ENCODE results near the gene TAGLN2.

The TAGLN2 gene

DNA sequence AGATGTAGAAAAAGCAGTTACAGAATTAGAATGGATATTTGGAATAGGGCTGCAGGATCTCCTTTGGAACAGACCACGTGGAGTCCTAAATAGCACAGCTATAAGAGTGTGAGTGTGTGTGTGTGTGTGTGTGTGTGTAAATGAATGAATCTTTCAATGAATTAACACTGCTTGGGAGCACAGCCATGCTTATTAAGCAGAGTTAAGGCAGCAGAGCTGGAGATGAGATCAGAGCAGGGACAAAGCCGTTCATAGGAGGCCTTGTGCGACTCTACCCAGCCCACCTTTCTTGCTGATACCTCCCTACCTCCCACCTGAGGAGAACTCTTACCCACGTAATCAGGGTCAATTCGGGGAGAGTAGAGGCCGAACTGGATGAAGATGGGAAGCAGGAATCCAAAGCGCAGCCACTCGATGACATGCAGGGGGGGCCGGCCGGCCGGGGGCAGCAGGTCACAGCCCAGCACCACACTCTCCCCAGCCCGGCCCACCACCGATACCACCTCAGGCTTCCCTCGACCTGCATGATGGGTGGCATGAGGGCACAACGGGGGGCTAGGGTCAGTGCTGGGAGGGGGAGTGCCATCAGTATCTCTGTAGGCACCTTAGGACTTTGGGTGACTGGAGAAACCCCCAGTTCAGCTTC, 17.4 kb upstream of the TAGLN2 start:
- no peak overlapping the region for H3K9ac ChIP-seq (ENCODE audit: low read depth in 1 of 2, low read length in 2 of 2)
- H3K27me3 ChIP-seq (ENCODE audit: control insufficient read depth in 2 of 2, insufficient read depth in 2 of 2, low read length in 2 of 2): peaks cover 0 to 4% of the 10 kb centered on the region in 2 donors
- no peak overlapping the region for H3K4me3 ChIP-seq (ENCODE audit: low read length in 2 of 2)
- no peaks in the 10 kb centered on the region for H3K9me3 ChIP-seq (ENCODE audit: control insufficient read depth in 2 of 2, low read length in 2 of 2)
- H3K27ac ChIP-seq (ENCODE audit: low read depth in 2 of 2, low read length in 2 of 2): no peak overlapping the region
- H3K4me1 ChIP-seq (ENCODE audit: control insufficient read depth in 2 of 2, insufficient read depth in 2 of 2, low read length in 2 of 2): peaks cover 43 to 44% of the 10 kb centered on the region in 2 donors
- no peaks in the 10 kb centered on the region for H3K36me3 ChIP-seq (ENCODE audit: control insufficient read depth in 2 of 2, insufficient read depth in 2 of 2, low read length in 2 of 2)

DNA sequence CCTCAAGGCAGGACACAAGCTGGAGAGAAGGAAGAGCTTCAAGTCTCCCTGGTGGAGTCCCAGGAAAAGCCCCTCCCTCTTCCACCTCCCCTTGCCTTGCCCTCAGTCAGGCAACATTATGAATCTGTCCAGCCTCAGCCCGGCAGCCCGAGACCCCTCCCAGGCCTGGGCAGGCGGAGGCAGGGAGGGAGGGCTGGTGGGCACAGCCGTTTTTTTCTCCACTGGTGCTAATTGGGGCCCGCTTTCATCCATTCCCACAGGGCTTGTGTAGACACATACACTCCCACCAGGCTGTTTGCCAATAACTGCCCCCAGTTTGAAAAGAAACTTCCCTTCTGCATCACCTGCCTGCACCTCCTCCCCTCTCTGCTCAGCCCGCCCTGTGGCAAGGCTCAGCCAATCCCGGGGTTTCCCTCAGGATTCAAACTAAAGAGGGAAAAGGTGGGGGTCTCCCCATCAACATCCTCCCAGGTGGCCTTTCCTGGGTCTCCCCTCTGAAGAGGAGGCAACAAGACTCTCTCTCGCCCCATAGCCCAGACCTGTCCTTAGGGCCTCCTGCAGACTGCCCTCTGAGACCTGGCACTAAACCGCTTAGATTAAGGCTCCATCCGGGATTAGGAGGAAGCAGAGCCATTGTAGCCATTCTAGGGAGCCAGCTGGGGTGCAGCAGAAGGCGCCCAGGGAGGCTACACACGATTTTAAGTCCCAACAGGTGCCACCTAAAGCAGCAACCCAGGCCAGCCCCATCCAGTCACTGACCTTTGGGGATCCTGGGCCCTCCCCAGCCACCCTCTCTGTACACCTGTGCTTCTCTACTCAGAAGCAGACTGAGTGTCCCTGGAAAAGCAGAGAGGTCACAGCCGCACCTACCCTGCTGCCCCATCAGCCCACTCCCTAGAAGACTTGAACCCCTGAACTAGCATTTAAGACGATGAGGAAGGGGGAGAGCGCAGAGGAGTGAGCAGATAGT, 16.6 kb upstream of the TAGLN2 start:
- Histone ChIP-seq H3K36me3 (ENCODE audit: control insufficient read depth in 2 of 2, insufficient read depth in 2 of 2, low read length in 2 of 2) (no peaks in the 10 kb centered on the region), H3K9me3 (ENCODE audit: control insufficient read depth in 2 of 2, low read length in 2 of 2) (no peaks in the 10 kb centered on the region), H3K9ac (ENCODE audit: low read depth in 1 of 2, low read length in 2 of 2) (no peak overlapping the region), H3K27me3 (ENCODE audit: control insufficient read depth in 2 of 2, insufficient read depth in 2 of 2, low read length in 2 of 2) (peaks cover 0 to 4% of the 10 kb centered on the region in 2 donors), H3K4me1 (ENCODE audit: control insufficient read depth in 2 of 2, insufficient read depth in 2 of 2, low read length in 2 of 2) (peaks cover 52 to 53% of the 10 kb centered on the region in 2 donors), H3K27ac (ENCODE audit: low read depth in 2 of 2, low read length in 2 of 2) (no peak overlapping the region), H3K4me3 (ENCODE audit: low read length in 2 of 2) (no peak overlapping the region)

DNA sequence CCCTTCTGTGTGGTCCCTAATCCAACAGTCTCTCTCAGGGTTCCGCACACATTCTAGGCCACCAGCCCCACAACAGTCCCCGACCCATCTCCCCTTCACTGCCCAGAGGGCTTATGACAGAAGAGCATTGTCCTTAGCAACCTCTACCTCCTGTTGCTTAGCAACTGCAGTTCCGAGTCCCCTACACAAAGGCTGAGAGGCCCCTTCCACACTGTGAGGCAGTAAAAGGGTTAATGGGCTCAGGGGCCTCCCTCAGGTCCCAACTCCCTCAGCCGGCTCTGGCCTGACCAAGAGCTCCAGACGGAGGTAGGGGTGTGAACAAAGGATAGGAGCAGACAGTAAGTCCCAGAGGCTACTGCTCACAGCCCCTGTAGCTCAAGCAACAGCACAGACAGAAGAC, 15.8 kb upstream of the TAGLN2 start:
- Histone ChIP-seq H3K36me3 (ENCODE audit: control insufficient read depth in 2 of 2, insufficient read depth in 2 of 2, low read length in 2 of 2) (no peaks in the 10 kb centered on the region), H3K4me1 (ENCODE audit: control insufficient read depth in 2 of 2, insufficient read depth in 2 of 2, low read length in 2 of 2) (peaks cover 55% of the 10 kb centered on the region in 2 donors), H3K9ac (ENCODE audit: low read depth in 1 of 2, low read length in 2 of 2) (no peak overlapping the region), H3K27me3 (ENCODE audit: control insufficient read depth in 2 of 2, insufficient read depth in 2 of 2, low read length in 2 of 2) (peaks cover 0 to 4% of the 10 kb centered on the region in 2 donors), H3K9me3 (ENCODE audit: control insufficient read depth in 2 of 2, low read length in 2 of 2) (no peaks in the 10 kb centered on the region), H3K27ac (ENCODE audit: low read depth in 2 of 2, low read length in 2 of 2) (no peak overlapping the region), H3K4me3 (ENCODE audit: low read length in 2 of 2) (no peak overlapping the region)

DNA sequence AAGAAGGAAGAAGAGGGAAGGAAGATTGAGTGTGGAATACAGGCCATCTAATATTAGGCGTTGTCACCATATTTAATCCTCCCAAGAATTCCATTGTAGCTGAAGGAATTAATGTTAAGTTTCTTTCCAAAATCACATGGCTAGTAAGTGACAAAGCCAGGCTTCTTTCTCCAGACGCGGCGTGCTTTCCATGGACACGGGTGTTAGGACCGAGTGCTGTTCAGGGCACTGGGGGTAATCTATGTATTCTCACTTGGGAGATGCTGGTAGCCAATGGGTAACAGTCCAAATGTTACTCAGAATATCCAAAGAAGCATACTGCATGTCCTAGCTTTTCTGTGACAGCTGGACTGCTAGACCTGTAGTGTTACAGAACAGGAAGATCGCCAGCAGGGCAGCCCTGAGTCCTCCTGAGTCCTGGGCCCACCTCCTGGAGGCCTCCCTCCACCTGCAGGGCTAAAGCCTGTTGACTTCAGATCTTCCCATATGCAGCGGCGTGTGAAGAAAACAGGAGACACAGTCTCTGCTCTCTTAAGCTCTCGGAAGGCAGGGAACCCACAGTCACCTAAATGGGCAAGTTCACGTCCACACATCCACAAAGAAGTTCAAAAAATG, 14.8 kb upstream of the TAGLN2 start:
- Histone ChIP-seq H3K36me3 (ENCODE audit: control insufficient read depth in 2 of 2, insufficient read depth in 2 of 2, low read length in 2 of 2) (no peaks in the 10 kb centered on the region), H3K27ac (ENCODE audit: low read depth in 2 of 2, low read length in 2 of 2) (peak overlapping the region; percentile 2 to 78), H3K4me1 (ENCODE audit: control insufficient read depth in 2 of 2, insufficient read depth in 2 of 2, low read length in 2 of 2) (peaks cover 49 to 50% of the 10 kb centered on the region in 2 donors), H3K4me3 (ENCODE audit: low read length in 2 of 2) (no peak overlapping the region), H3K27me3 (ENCODE audit: control insufficient read depth in 2 of 2, insufficient read depth in 2 of 2, low read length in 2 of 2) (peaks cover 0 to 4% of the 10 kb centered on the region in 2 donors), H3K9ac (ENCODE audit: low read depth in 1 of 2, low read length in 2 of 2) (no peak overlapping the region), H3K9me3 (ENCODE audit: control insufficient read depth in 2 of 2, low read length in 2 of 2) (no peaks in the 10 kb centered on the region)

DNA sequence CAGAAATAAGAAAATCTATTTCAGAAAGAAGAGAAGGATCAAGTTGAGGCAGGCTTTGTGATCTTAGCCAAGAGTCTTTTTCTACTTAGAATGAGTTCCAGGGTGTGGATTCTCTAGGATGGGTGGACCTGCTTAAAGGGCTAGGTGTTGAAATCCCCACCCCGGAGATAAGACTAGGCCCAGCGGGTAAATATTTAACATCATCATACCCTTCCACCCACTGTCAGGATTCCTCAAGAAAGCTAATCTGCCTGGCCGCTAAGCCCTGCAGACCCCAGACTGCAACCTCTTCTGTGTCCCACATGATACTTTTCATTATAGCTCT, 14.3 kb upstream of the TAGLN2 start:
- peaks cover 45% of the 10 kb centered on the region in 2 donors for H3K4me1 ChIP-seq (ENCODE audit: control insufficient read depth in 2 of 2, insufficient read depth in 2 of 2, low read length in 2 of 2)
- no peak overlapping the region for H3K4me3 ChIP-seq (ENCODE audit: low read length in 2 of 2)

DNA sequence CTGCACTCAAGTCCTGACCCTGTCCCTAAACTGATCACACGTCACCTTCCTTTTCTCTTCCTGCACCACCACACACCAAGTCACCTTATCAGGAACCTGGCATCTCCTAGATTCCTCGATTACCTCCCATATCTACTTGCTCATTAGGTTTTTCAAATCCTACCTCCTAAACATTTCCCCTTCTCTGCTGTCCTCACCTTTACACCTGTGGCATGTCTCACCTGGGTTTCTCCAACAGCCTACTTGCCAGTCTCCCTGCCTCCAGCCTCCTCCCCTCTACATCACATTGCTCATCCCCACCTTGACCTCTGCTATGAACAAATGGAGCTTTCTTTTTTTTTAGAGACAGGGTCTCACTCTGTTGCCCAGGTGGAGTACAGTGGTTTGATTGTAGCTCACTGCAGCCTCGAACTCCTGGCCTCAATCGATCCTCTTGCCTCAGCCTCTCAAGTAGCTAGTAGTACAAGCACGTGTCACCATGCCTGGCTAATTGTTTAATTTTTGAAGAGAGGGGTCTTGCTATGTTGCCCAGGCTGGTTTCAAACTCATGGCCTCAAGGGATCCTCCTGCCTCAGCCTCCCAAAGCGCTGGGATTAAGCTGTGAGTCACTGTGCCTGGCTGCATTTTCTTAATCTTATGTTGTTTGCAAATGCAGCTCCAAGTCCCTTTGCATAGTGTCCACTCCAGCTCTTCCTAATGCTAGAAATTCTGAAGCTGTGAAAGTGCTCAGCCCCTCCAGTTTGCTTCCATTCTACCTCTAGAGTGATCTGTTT, 13.8 kb upstream of the TAGLN2 start:
- peaks cover 43 to 44% of the 10 kb centered on the region in 2 donors for H3K4me1 ChIP-seq (ENCODE audit: control insufficient read depth in 2 of 2, insufficient read depth in 2 of 2, low read length in 2 of 2)
- peak overlapping the region; percentile 69 to 78 for H3K27ac ChIP-seq (ENCODE audit: low read depth in 2 of 2, low read length in 2 of 2)
- peak overlapping the region in 1 of 2 donors; percentile 16 for H3K4me3 ChIP-seq (ENCODE audit: low read length in 2 of 2)
- H3K9me3 ChIP-seq (ENCODE audit: control insufficient read depth in 2 of 2, low read length in 2 of 2): no peaks in the 10 kb centered on the region
- H3K36me3 ChIP-seq (ENCODE audit: control insufficient read depth in 2 of 2, insufficient read depth in 2 of 2, low read length in 2 of 2): no peaks in the 10 kb centered on the region
- peak overlapping the region in 1 of 2 donors; percentile 17 for H3K9ac ChIP-seq (ENCODE audit: low read depth in 1 of 2, low read length in 2 of 2)
- H3K27me3 ChIP-seq (ENCODE audit: control insufficient read depth in 2 of 2, insufficient read depth in 2 of 2, low read length in 2 of 2): peaks cover 0 to 1% of the 10 kb centered on the region in 2 donors

More for the DNA sequence above, 14.3 kb upstream of the TAGLN2 start:
- H3K9ac ChIP-seq (ENCODE audit: low read depth in 1 of 2, low read length in 2 of 2): peak overlapping the region in 1 of 2 donors; percentile 17
- peak overlapping the region; percentile 69 to 78 for H3K27ac ChIP-seq (ENCODE audit: low read depth in 2 of 2, low read length in 2 of 2)
- no peaks in the 10 kb centered on the region for H3K9me3 ChIP-seq (ENCODE audit: control insufficient read depth in 2 of 2, low read length in 2 of 2)
- peaks cover 0 to 4% of the 10 kb centered on the region in 2 donors for H3K27me3 ChIP-seq (ENCODE audit: control insufficient read depth in 2 of 2, insufficient read depth in 2 of 2, low read length in 2 of 2)
- H3K36me3 ChIP-seq (ENCODE audit: control insufficient read depth in 2 of 2, insufficient read depth in 2 of 2, low read length in 2 of 2): no peaks in the 10 kb centered on the region

DNA sequence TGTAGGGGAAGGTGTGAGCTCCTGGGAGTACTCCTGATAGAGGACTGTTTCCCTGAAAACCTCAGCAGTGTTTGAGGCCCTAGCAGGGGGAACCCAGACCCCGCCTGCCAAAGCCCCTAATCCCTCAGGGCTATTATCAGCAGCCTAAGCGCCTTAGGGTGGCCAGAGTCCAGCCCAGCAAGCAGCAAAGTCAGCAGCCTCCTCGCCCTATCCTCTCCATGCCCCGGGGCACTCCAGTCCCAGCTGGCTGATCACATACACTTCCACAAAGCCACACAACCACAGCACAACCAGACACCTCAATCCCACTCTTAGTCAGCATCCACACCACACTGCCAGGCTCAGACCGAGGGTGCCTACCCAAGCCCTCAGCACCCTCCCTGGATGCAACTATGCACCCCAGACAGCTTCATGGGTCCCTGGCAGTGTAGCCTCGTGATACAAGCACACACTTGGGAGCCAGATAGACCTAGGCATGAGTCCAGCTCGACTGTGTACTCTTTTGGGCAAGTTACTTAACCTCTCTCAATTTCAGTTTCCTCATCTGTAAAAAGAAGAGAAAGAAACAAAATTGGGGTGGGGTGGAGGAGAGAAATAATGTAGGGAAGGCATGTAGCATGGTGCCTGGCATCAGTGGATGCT, 13.0 kb upstream of the TAGLN2 start:
- Histone ChIP-seq H3K4me1 (ENCODE audit: control insufficient read depth in 2 of 2, insufficient read depth in 2 of 2, low read length in 2 of 2) (peaks cover 43 to 44% of the 10 kb centered on the region in 2 donors), H3K27ac (ENCODE audit: low read depth in 2 of 2, low read length in 2 of 2) (peak overlapping the region; percentile 16 to 78)

DNA sequence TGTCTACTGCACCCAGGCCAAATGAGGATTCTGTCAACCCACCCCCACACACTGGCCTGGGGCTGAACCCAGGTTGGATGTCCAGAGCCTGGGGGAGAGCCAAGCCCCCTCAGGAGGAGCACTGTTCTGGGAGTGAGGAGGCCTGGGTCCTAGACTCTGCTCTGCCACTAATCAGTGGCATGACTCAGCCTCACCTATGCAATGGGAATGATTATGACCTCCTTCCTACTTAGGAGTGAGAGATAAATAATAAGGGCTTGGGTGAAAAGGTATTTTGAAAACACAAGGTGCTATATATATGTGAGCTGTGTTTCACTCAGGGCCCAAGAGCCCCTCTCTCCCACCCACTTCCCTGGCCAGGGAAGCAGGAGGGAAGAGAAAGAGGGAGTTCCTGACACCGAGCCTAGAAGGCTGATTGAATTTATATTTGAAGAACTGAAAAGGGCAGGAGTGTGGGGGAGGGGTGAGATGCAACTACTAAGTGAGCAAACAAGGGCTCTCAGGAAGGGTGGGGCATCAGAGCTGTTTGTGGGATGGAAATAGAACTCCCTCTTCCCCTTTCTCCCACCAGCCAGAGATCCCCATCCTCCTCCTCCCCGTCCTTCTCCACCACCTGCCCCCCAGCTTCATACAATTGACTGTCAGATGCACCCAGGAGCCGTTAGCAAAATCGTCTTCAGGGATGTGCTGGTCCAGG, 11.9 kb upstream of the TAGLN2 start:
- H3K9me3 ChIP-seq (ENCODE audit: control insufficient read depth in 2 of 2, low read length in 2 of 2): no peaks in the 10 kb centered on the region
- peaks cover 41% of the 10 kb centered on the region in 2 donors for H3K4me1 ChIP-seq (ENCODE audit: control insufficient read depth in 2 of 2, insufficient read depth in 2 of 2, low read length in 2 of 2)
- H3K36me3 ChIP-seq (ENCODE audit: control insufficient read depth in 2 of 2, insufficient read depth in 2 of 2, low read length in 2 of 2): no peaks in the 10 kb centered on the region
- H3K4me3 ChIP-seq (ENCODE audit: low read length in 2 of 2): peak overlapping the region in 1 of 2 donors; percentile 6
- peak overlapping the region; percentile 38 to 47 for H3K27ac ChIP-seq (ENCODE audit: low read depth in 2 of 2, low read length in 2 of 2)
- H3K9ac ChIP-seq (ENCODE audit: low read depth in 1 of 2, low read length in 2 of 2): peak overlapping the region; percentile 4 to 45
- H3K27me3 ChIP-seq (ENCODE audit: control insufficient read depth in 2 of 2, insufficient read depth in 2 of 2, low read length in 2 of 2): no peaks in the 10 kb centered on the region

More for the DNA sequence above, 13.0 kb upstream of the TAGLN2 start:
- H3K27me3 ChIP-seq (ENCODE audit: control insufficient read depth in 2 of 2, insufficient read depth in 2 of 2, low read length in 2 of 2): no peaks in the 10 kb centered on the region
- H3K4me3 ChIP-seq (ENCODE audit: low read length in 2 of 2): peak overlapping the region in 1 of 2 donors; percentile 35
- no peaks in the 10 kb centered on the region for H3K9me3 ChIP-seq (ENCODE audit: control insufficient read depth in 2 of 2, low read length in 2 of 2)
- peak overlapping the region; percentile 2 to 17 for H3K9ac ChIP-seq (ENCODE audit: low read depth in 1 of 2, low read length in 2 of 2)
- no peaks in the 10 kb centered on the region for H3K36me3 ChIP-seq (ENCODE audit: control insufficient read depth in 2 of 2, insufficient read depth in 2 of 2, low read length in 2 of 2)

Measured in mucosa of rectum (tissue), 2 donors.